ENCODE results near the gene ADIPOR1. TPM values are rescaled to one million over a fixed set of nuclear protein-coding genes. Genes with fewer than 3 reads are reported as not detected.

Gene ADIPOR1
- total RNA-seq, 1 donor from 2014 or later = 42.1 TPM

DNA sequence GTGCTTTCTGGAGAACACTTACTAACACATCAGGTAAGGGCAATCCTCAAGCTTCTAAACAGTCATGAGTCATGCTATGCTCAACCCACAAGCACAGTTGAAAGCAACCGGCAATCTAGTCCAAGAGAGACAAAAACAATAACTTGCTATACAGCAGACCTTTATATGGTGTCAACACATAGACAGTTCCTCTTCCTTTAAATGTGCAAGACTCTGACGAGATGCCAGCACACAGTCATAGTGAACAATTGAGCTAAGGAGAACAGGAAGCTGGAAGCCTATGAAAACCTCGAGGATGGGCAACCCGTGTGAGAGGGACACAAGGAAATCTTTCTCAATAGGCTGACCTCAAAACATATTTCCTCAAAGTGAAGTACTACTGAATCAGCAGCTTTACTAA is 5.3 kb downstream of the ADIPOR1 start:
- Mint-ChIP-seq H3K4me3 (peak overlapping the region; percentile 45), H3K36me3 (ENCODE audit: low read depth) (peaks cover 4% of the 10 kb centered on the region), H3K27ac (ENCODE audit: unreplicated experiment) (no peak overlapping the region), H3K27me3 (ENCODE audit: low read depth) (no peaks in the 10 kb centered on the region), H3K4me1 (peaks cover 16% of the 10 kb centered on the region), H3K9me3 (no peaks in the 10 kb centered on the region)
- TF ChIP-seq, protein P1, sequence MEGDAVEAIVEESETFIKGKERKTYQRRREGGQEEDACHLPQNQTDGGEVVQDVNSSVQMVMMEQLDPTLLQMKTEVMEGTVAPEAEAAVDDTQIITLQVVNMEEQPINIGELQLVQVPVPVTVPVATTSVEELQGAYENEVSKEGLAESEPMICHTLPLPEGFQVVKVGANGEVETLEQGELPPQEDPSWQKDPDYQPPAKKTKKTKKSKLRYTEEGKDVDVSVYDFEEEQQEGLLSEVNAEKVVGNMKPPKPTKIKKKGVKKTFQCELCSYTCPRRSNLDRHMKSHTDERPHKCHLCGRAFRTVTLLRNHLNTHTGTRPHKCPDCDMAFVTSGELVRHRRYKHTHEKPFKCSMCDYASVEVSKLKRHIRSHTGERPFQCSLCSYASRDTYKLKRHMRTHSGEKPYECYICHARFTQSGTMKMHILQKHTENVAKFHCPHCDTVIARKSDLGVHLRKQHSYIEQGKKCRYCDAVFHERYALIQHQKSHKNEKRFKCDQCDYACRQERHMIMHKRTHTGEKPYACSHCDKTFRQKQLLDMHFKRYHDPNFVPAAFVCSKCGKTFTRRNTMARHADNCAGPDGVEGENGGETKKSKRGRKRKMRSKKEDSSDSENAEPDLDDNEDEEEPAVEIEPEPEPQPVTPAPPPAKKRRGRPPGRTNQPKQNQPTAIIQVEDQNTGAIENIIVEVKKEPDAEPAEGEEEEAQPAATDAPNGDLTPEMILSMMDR (conservative IDR thresholded peaks at IDR 0.05) = no peak
- no peak for DNase-seq (ENCODE audit: low read depth, low spot score)

DNA sequence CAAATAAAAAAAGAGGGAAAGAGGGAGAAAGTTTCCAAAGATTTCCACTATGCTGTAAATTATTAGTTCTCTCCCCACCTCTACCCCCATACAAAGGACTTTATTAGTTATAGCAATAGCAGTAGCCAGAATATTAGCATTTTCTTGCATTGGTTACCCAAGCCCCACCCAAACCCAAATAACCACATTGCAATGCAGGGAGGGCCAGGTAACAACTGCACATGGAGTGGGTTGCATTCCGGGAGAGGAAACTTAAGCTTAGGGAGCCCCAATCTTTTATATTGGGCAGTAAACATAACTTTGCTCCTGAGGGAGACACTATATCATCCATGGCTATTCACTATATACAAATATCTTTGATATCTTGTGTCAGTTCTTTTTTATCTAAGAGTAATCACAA is 6.0 kb downstream of the ADIPOR1 start:
- Mint-ChIP-seq H3K4me3 (no peak overlapping the region), H3K9me3 (no peaks in the 10 kb centered on the region), H3K4me1 (peaks cover 11% of the 10 kb centered on the region), H3K27me3 (ENCODE audit: low read depth) (no peaks in the 10 kb centered on the region), H3K27ac (ENCODE audit: unreplicated experiment) (peak overlapping the region; percentile 88), H3K36me3 (ENCODE audit: low read depth) (peaks cover 4% of the 10 kb centered on the region)
- no peak for DNase-seq (ENCODE audit: low read depth, low spot score)
- TF ChIP-seq, protein P1 (conservative IDR thresholded peaks at IDR 0.05) = no peak

DNA sequence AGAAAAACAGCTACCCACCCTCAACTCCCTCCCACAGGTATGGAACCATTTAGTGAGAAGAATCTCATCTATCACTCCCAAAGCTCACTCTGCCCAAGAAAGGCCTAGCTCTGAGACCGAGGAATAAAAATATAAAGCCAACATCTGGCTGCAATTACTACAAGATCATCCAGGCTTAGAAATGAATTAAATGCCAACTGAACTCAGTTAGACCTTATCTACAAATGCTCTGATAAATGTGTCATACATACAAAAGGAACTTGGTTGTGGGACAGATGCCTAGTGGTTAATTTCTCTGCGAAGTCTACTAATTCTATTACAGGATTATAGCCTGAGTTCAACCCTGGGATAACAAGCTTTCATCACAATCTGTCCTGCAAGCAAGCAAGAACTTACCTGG is 6.7 kb downstream of the ADIPOR1 start:
- Mint-ChIP-seq H3K36me3 (ENCODE audit: low read depth) (peaks cover 5% of the 10 kb centered on the region), H3K27me3 (ENCODE audit: low read depth) (no peaks in the 10 kb centered on the region), H3K9me3 (no peaks in the 10 kb centered on the region)

DNA sequence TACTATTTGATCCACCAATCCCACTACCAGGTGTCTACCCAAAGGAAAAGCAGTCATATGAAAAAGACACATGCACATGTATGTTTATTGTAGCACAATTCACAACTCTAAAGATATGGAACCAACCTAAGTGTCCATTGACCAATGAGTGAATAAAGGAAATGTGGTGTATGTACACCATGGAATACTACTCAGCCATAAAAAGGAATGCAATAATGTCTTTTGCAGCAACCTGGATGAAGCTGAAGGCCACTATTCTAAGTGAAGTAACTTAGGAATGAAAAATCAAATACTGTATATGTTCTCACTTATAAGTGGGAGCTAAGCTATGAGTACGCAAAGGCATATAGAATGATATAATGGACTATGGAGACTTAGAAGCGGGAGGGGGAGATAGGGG is 12.6 kb downstream of the ADIPOR1 start:
- Mint-ChIP-seq H3K27me3 (ENCODE audit: low read depth) (no peaks in the 10 kb centered on the region), H3K4me1 (no peaks in the 10 kb centered on the region), H3K27ac (ENCODE audit: unreplicated experiment) (no peak overlapping the region), H3K36me3 (ENCODE audit: low read depth) (peaks cover 10% of the 10 kb centered on the region), H3K9me3 (no peaks in the 10 kb centered on the region), H3K4me3 (no peak overlapping the region)
- TF ChIP-seq, protein P1 (conservative IDR thresholded peaks at IDR 0.05) = no peak
- DNase-seq (ENCODE audit: low read depth, low spot score) = no peak

More for the DNA sequence above, 6.7 kb downstream of the ADIPOR1 start:
- DNase-seq (ENCODE audit: low read depth, low spot score) = no peak
- TF ChIP-seq, protein P1 (conservative IDR thresholded peaks at IDR 0.05) = no peak
- Mint-ChIP-seq H3K4me1 (peaks cover 5% of the 10 kb centered on the region), H3K4me3 (no peak overlapping the region), H3K27ac (ENCODE audit: unreplicated experiment) (no peak overlapping the region)

DNA sequence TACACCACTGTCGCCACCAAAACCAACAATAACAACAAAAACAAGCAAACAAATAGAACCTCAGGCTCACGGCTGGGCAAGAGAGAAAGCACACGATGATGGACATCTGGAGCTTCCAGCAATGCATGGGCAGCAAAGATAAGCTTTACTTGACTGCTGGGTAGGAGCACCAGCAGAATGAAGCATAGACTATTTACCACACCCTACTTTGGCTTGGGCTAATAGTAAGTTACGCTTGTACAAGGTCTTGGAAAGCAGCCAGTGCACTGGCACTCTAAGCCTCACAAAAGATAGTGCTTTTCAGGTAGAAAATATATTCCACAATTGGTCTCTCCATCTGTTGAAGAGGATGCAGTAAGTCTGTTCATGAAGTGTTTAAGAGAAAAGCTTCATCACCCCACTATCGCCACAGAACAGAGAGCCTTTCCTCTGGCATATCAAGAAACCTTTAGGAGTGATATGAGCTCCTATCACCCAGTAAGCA is 13.6 kb downstream of the ADIPOR1 start:
- no peak for DNase-seq (ENCODE audit: low read depth, low spot score)
- TF ChIP-seq, protein P1 (conservative IDR thresholded peaks at IDR 0.05) = no peak
- Mint-ChIP-seq H3K9me3 (no peaks in the 10 kb centered on the region), H3K4me1 (no peaks in the 10 kb centered on the region), H3K36me3 (ENCODE audit: low read depth) (peaks cover 8% of the 10 kb centered on the region), H3K27me3 (ENCODE audit: low read depth) (no peaks in the 10 kb centered on the region), H3K27ac (ENCODE audit: unreplicated experiment) (no peak overlapping the region), H3K4me3 (no peak overlapping the region)

Measured in neural crest cell (in vitro differentiated cells).